SK-N-SH (cell line): ENCODE results near the gene ITM2C.

Experiments
- CHD2 ChIP-seq: fragments of 150-350 bp; IDR thresholded peaks from 2 replicates; pipeline ENCODE4 v1.6.1; 2018; ENCODE audit warnings: low read length; ENCODE audit not compliant: partially characterized antibody
- CTCF ChIP-seq: fragments of 200-600 bp; sonication (generic); IDR thresholded peaks from 2 replicates; pipeline ENCODE4 v1.6.1; 2017; ENCODE audit warnings: antibody characterized with exemption, mild to moderate bottlenecking, moderate library complexity
- EP300 ChIP-seq, 2 experiments: IDR thresholded peaks; 2 replicates each; pipeline versions ENCODE4 v1.4.0 to v1.6.1; 2012; ENCODE audit warnings: borderline replicate concordance in 1 of 2, low read depth in 1 of 2, low read length in 1 of 2
- EZH2phosphoT487 ChIP-seq: fragments of 200-600 bp; sonication (generic); IDR thresholded peaks from 2 replicates; pipeline ENCODE4 v1.6.1; 2017; ENCODE audit warnings: low read depth, mixed run types, mild to moderate bottlenecking, antibody characterized with exemption, moderate library complexity, borderline replicate concordance
- GABPA ChIP-seq: IDR thresholded peaks from 2 replicates; pipeline ENCODE4 v1.4.0; 2012; ENCODE audit warnings: low read depth, mild to moderate bottlenecking
- MAX ChIP-seq: IDR thresholded peaks from 2 replicates; pipeline ENCODE4 v1.4.0; 2012; ENCODE audit warnings: low read depth
- NRF1 ChIP-seq: IDR thresholded peaks from 2 replicates; pipeline ENCODE4 v1.6.1; 2012; ENCODE audit warnings: low read depth, mild to moderate bottlenecking, low read length
- POLR2AphosphoS5 ChIP-seq: IDR thresholded peaks from 2 replicates; pipeline ENCODE4 v1.6.1; 2012; ENCODE audit warnings: low read depth, low read length
- RCOR1 ChIP-seq: fragments of 150-350 bp; IDR thresholded peaks from 2 replicates; pipeline ENCODE4 v1.6.1; 2017; ENCODE audit warnings: antibody characterized with exemption, low read length
- SIN3A ChIP-seq: IDR thresholded peaks from 2 replicates; pipeline ENCODE4 v1.6.1; 2012; ENCODE audit warnings: low read depth, mild to moderate bottlenecking, low read length, moderate library complexity, borderline replicate concordance
- SMC3 ChIP-seq: IDR thresholded peaks from 2 replicates; pipeline ENCODE4 v1.6.1; 2012; ENCODE audit warnings: low read depth, low read length, improper control_type of control experiment
- TAF1 ChIP-seq: IDR thresholded peaks from 2 replicates; pipeline ENCODE4 v1.6.1; 2012; ENCODE audit warnings: low read depth, mild to moderate bottlenecking, low read length, moderate library complexity, borderline replicate concordance
- USF1 ChIP-seq: IDR thresholded peaks from 2 replicates; pipeline ENCODE4 v1.4.0; 2012; ENCODE audit warnings: low read depth, borderline replicate concordance
- YY1 ChIP-seq: IDR thresholded peaks from 2 replicates; pipeline ENCODE4 v1.4.0; 2012; ENCODE audit warnings: low read depth, mild to moderate bottlenecking

GRCh38 chr2:230909841-230910545 is 45.3 kb downstream of the ITM2C start:
- TF ChIP-seq CTCF = no peak
- TF ChIP-seq POLR2AphosphoS5 = no peak
- no peak for TF ChIP-seq GABPA
- TF ChIP-seq SIN3A = no peak
- TF ChIP-seq RCOR1 = no peak
- no peak for TF ChIP-seq TAF1
- no peak for TF ChIP-seq EP300 (IDR thresholded peaks at IDR 0.05; ENCODE audit: borderline replicate concordance in 1 of 2, low read depth in 1 of 2, low read length in 1 of 2)
- TF ChIP-seq USF1 = no peak
- TF ChIP-seq EZH2phosphoT487 = no peak
- no peak for TF ChIP-seq NRF1
- TF ChIP-seq SMC3 = no peak
- TF ChIP-seq MAX = no peak
- TF ChIP-seq CHD2 = no peak
- no peak for TF ChIP-seq YY1
